ENCODE data around the gene DDX10. TPM values are rescaled to one million over a fixed set of nuclear protein-coding genes. Genes with fewer than 3 reads are reported as not detected.
"Not testable (repeated sequence)": the region's sequence is repeated elsewhere in the genome, so short reads cannot be mapped to it uniquely, and the experiment has no call there.

Gene DDX10
- total and polyA plus RNA-seq, 2 experiments from 2014 or later, result 32.4 to 37.8 TPM

DNA sequence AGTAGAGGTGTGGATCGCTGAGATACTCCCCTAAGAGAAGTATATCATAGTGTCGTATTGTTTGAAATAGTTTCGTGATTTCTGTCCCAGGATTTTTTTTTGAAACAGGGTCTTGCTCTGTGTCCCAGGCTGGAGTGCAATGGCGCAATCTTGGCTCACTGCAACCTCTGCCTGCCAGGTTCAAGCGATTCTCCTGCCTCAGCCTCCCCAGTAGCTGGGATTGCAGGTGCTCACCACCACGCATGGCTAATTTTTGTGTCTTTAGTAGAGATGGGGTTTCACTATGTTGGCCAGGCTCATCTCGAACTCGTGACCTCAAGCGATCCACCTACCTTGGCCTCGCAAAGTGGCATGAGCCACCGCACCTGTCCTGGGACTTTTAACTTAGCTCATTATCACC lies 159.1 kb downstream of the DDX10 start:
- not testable (repeated sequence) for H3K4me1 Mint-ChIP-seq; H3K27ac ChIP-seq (ENCODE audit: low read depth); H3K27me3 Mint-ChIP-seq (ENCODE audit: insufficient read depth, low read depth, poor library complexity); H3K36me3 ChIP-seq (ENCODE audit: insufficient read depth); H3K4me1 ChIP-seq (ENCODE audit: insufficient read depth); H3K79me2 ChIP-seq (replicated peaks; ENCODE audit: insufficient read depth); H3K27me3 ChIP-seq (ENCODE audit: insufficient read depth); H3K4me2 ChIP-seq; H3K36me3 Mint-ChIP-seq (ENCODE audit: low read depth); H4K20me1 ChIP-seq (replicated peaks; ENCODE audit: insufficient read depth); H3K27ac Mint-ChIP-seq; H3F3A ChIP-seq (replicated peaks; ENCODE audit: low read depth); H2AFZ ChIP-seq; H3K9me2 ChIP-seq (ENCODE audit: insufficient read depth); H3K4me3 ChIP-seq; H3K4me3 Mint-ChIP-seq; ATAC-seq; H3K9me3 Mint-ChIP-seq; DNase-seq (ENCODE audit: low spot score)

DNA sequence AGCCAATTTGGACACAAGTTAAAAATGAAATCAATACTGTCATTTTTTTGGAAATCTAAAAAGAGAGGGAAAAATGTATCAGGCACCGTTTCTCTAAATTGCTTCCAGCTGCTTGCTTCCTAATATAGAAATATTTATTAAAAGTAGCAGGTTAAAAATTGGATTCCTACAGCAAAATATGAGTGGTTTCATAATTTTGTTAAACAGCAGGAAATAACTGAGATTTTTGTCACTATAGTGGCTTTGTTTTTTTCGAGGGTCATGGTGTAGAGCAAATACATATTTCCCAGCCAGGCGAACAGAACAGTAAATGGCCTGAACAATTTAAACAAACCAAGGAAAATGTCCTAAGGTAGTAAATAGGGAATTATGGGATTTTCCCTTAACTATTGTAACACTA lies 159.7 kb downstream of the DDX10 start:
- no peak overlapping the region for H3K4me2 ChIP-seq
- DNase-seq (ENCODE audit: low spot score) (no peak), ATAC-seq (no peak)
- H3K4me3 ChIP-seq, result no peak overlapping the region
- no peak overlapping the region for H3K4me3 Mint-ChIP-seq
- H3K27me3 ChIP-seq (ENCODE audit: insufficient read depth), result no peaks in the 10 kb centered on the region
- H3F3A ChIP-seq (replicated peaks; ENCODE audit: low read depth), result no peaks in the 10 kb centered on the region
- no peaks in the 10 kb centered on the region for H3K4me1 Mint-ChIP-seq
- peaks cover 6% of the 10 kb centered on the region; the same call in 2 of the 3 replicates for H3K36me3 Mint-ChIP-seq (ENCODE audit: low read depth)
- H3K9me3 Mint-ChIP-seq, result peaks cover 4% of the 10 kb centered on the region; the same call in 1 of the 3 replicates
- no peaks in the 10 kb centered on the region for H3K4me1 ChIP-seq (ENCODE audit: insufficient read depth)
- H3K79me2 ChIP-seq (replicated peaks; ENCODE audit: insufficient read depth), result peaks cover 6% of the 10 kb centered on the region; the same call in 1 of the 2 replicates
- H3K36me3 ChIP-seq (ENCODE audit: insufficient read depth), result no peaks in the 10 kb centered on the region
- no peaks in the 10 kb centered on the region for H4K20me1 ChIP-seq (replicated peaks; ENCODE audit: insufficient read depth)
- no peaks in the 10 kb centered on the region for H3K27me3 Mint-ChIP-seq (ENCODE audit: insufficient read depth, low read depth, poor library complexity)
- no peak overlapping the region for H3K27ac Mint-ChIP-seq
- no peak overlapping the region for H3K27ac ChIP-seq (ENCODE audit: low read depth)
- no peak overlapping the region for H2AFZ ChIP-seq
- no peaks in the 10 kb centered on the region for H3K9me2 ChIP-seq (ENCODE audit: insufficient read depth)
- TF ChIP-seq ZNF114 (CRISPR knock-in tag; IDR thresholded peaks at IDR 0.05) (no peak), POLR2AphosphoS5 (IDR thresholded peaks at IDR 0.05; ENCODE audit: low read depth) (no peak), STAT1 (IDR thresholded peaks at IDR 0.05; ENCODE audit: unreplicated experiment) (no peak), ZNF331 (CRISPR knock-in tag; IDR thresholded peaks at IDR 0.05; ENCODE audit: low read depth) (no peak), JUNB (IDR thresholded peaks at IDR 0.05; ENCODE audit: unreplicated experiment) (no peak), CREB1 (CRISPR knock-in tag; IDR thresholded peaks at IDR 0.05; ENCODE audit: low read depth) (no peak), NANOG (IDR thresholded peaks at IDR 0.05; ENCODE audit: borderline replicate concordance) (no peak)
- TF ChIP-seq, protein P1, sequence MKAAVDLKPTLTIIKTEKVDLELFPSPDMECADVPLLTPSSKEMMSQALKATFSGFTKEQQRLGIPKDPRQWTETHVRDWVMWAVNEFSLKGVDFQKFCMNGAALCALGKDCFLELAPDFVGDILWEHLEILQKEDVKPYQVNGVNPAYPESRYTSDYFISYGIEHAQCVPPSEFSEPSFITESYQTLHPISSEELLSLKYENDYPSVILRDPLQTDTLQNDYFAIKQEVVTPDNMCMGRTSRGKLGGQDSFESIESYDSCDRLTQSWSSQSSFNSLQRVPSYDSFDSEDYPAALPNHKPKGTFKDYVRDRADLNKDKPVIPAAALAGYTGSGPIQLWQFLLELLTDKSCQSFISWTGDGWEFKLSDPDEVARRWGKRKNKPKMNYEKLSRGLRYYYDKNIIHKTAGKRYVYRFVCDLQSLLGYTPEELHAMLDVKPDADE (IDR thresholded peaks at IDR 0.05), result no peak
- TF ChIP-seq, protein P2, sequence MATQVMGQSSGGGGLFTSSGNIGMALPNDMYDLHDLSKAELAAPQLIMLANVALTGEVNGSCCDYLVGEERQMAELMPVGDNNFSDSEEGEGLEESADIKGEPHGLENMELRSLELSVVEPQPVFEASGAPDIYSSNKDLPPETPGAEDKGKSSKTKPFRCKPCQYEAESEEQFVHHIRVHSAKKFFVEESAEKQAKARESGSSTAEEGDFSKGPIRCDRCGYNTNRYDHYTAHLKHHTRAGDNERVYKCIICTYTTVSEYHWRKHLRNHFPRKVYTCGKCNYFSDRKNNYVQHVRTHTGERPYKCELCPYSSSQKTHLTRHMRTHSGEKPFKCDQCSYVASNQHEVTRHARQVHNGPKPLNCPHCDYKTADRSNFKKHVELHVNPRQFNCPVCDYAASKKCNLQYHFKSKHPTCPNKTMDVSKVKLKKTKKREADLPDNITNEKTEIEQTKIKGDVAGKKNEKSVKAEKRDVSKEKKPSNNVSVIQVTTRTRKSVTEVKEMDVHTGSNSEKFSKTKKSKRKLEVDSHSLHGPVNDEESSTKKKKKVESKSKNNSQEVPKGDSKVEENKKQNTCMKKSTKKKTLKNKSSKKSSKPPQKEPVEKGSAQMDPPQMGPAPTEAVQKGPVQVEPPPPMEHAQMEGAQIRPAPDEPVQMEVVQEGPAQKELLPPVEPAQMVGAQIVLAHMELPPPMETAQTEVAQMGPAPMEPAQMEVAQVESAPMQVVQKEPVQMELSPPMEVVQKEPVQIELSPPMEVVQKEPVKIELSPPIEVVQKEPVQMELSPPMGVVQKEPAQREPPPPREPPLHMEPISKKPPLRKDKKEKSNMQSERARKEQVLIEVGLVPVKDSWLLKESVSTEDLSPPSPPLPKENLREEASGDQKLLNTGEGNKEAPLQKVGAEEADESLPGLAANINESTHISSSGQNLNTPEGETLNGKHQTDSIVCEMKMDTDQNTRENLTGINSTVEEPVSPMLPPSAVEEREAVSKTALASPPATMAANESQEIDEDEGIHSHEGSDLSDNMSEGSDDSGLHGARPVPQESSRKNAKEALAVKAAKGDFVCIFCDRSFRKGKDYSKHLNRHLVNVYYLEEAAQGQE (IDR thresholded peaks at IDR 0.05; ENCODE audit: unreplicated experiment), result no peak
- TF ChIP-seq, protein P3, sequence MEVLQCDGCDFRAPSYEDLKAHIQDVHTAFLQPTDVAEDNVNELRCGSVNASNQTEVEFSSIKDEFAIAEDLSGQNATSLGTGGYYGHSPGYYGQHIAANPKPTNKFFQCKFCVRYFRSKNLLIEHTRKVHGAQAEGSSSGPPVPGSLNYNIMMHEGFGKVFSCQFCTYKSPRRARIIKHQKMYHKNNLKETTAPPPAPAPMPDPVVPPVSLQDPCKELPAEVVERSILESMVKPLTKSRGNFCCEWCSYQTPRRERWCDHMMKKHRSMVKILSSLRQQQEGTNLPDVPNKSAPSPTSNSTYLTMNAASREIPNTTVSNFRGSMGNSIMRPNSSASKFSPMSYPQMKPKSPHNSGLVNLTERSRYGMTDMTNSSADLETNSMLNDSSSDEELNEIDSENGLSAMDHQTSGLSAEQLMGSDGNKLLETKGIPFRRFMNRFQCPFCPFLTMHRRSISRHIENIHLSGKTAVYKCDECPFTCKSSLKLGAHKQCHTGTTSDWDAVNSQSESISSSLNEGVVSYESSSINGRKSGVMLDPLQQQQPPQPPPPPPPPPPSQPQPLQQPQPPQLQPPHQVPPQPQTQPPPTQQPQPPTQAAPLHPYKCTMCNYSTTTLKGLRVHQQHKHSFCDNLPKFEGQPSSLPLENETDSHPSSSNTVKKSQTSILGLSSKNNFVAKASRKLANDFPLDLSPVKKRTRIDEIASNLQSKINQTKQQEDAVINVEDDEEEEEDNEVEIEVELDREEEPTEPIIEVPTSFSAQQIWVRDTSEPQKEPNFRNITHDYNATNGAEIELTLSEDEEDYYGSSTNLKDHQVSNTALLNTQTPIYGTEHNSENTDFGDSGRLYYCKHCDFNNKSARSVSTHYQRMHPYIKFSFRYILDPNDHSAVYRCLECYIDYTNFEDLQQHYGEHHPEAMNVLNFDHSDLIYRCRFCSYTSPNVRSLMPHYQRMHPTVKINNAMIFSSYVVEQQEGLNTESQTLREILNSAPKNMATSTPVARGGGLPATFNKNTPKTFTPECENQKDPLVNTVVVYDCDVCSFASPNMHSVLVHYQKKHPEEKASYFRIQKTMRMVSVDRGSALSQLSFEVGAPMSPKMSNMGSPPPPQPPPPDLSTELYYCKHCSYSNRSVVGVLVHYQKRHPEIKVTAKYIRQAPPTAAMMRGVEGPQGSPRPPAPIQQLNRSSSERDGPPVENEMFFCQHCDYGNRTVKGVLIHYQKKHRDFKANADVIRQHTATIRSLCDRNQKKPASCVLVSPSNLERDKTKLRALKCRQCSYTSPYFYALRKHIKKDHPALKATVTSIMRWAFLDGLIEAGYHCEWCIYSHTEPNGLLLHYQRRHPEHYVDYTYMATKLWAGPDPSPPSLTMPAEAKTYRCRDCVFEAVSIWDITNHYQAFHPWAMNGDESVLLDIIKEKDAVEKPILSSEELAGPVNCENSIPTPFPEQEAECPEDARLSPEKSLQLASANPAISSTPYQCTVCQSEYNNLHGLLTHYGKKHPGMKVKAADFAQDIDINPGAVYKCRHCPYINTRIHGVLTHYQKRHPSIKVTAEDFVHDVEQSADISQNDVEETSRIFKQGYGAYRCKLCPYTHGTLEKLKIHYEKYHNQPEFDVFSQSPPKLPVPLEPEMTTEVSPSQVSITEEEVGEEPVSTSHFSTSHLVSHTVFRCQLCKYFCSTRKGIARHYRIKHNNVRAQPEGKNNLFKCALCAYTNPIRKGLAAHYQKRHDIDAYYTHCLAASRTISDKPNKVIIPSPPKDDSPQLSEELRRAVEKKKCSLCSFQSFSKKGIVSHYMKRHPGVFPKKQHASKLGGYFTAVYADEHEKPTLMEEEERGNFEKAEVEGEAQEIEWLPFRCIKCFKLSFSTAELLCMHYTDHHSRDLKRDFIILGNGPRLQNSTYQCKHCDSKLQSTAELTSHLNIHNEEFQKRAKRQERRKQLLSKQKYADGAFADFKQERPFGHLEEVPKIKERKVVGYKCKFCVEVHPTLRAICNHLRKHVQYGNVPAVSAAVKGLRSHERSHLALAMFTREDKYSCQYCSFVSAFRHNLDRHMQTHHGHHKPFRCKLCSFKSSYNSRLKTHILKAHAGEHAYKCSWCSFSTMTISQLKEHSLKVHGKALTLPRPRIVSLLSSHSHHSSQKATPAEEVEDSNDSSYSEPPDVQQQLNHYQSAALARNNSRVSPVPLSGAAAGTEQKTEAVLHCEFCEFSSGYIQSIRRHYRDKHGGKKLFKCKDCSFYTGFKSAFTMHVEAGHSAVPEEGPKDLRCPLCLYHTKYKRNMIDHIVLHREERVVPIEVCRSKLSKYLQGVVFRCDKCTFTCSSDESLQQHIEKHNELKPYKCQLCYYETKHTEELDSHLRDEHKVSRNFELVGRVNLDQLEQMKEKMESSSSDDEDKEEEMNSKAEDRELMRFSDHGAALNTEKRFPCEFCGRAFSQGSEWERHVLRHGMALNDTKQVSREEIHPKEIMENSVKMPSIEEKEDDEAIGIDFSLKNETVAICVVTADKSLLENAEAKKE (CRISPR knock-in tag; IDR thresholded peaks at IDR 0.05), result no peak
- TF ChIP-seq, protein P4, sequence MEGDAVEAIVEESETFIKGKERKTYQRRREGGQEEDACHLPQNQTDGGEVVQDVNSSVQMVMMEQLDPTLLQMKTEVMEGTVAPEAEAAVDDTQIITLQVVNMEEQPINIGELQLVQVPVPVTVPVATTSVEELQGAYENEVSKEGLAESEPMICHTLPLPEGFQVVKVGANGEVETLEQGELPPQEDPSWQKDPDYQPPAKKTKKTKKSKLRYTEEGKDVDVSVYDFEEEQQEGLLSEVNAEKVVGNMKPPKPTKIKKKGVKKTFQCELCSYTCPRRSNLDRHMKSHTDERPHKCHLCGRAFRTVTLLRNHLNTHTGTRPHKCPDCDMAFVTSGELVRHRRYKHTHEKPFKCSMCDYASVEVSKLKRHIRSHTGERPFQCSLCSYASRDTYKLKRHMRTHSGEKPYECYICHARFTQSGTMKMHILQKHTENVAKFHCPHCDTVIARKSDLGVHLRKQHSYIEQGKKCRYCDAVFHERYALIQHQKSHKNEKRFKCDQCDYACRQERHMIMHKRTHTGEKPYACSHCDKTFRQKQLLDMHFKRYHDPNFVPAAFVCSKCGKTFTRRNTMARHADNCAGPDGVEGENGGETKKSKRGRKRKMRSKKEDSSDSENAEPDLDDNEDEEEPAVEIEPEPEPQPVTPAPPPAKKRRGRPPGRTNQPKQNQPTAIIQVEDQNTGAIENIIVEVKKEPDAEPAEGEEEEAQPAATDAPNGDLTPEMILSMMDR (conservative IDR thresholded peaks at IDR 0.05; ENCODE audit: low read depth in 2 of 2), result no peak
